K562 (cell line): ENCODE data around the gene ZNF280D. TPM values are rescaled to one million over a fixed set of nuclear protein-coding genes. Genes with fewer than 3 reads are reported as not detected.
A peak's percentile ranks its signal among the peaks of the same experiment; 100 is the strongest.

Source experiments
- ARID3A ChIP-seq: IDR thresholded peaks from 2 replicates; pipeline ENCODE4 v1.6.1; 2012; ENCODE audit warnings: low read depth, low read length, improper control_type of control experiment, borderline replicate concordance
- ATF1 ChIP-seq, 2 experiments: fragments of 450-650 bp in 1 of 2; IDR thresholded peaks; 2 replicates each; pipeline ENCODE4 v1.6.1; 2016; ENCODE audit warnings: missing compliant biosample characterization in 1 of 2, missing genetic modification characterization in 1 of 2
- ATF4 ChIP-seq: fragments of 450-650 bp; formaldehyde crosslinking; IDR thresholded peaks from 2 replicates; pipeline ENCODE4 v1.4.0; 2022; ENCODE audit warnings: mild to moderate bottlenecking, moderate library complexity
- CREB3 ChIP-seq: fragments of 450-650 bp; conservative IDR thresholded peaks from 2 replicates; pipeline ENCODE4 v1.6.1; 2016; ENCODE audit warnings: missing genetic modification characterization, low read depth, mild to moderate bottlenecking, missing compliant biosample characterization, moderate library complexity
- ESRRA ChIP-seq: fragments of 450-650 bp; IDR thresholded peaks from 2 replicates; pipeline ENCODE4 v1.6.1; 2014; ENCODE audit warnings: low read depth, mild to moderate bottlenecking, moderate library complexity, borderline replicate concordance
- FOXK2 ChIP-seq, 2 experiments: fragments of 450-650 bp; IDR thresholded peaks in 1 of 2; conservative IDR thresholded peaks in 1 of 2; 2 replicates each; pipeline ENCODE4 v1.6.1; 2016; ENCODE audit warnings: low read depth in 2 of 2, mild to moderate bottlenecking in 1 of 2
- GABPB1 ChIP-seq: sonication (generic); formaldehyde crosslinking; IDR thresholded peaks from 2 replicates; pipeline ENCODE4 v1.8.0; 2022; ENCODE audit warnings: mild to moderate bottlenecking, missing genetic modification reagents
- GTF2E2 ChIP-seq: fragments of 200-800 bp; sonication (Bioruptor generic); IDR thresholded peaks from 2 replicates; pipeline ENCODE4 v1.6.1; 2016; ENCODE audit warnings: missing genetic modification characterization, missing compliant biosample characterization
- HINFP ChIP-seq: fragments of 450-650 bp; conservative IDR thresholded peaks from 2 replicates; pipeline ENCODE4 v1.6.1; 2016; ENCODE audit warnings: missing genetic modification characterization, low read depth, mild to moderate bottlenecking, control low read depth, missing compliant biosample characterization
- KDM5B ChIP-seq: fragments of 200-600 bp; sonication (generic); IDR thresholded peaks from 2 replicates; pipeline ENCODE4 v1.6.1; 2012; ENCODE audit warnings: low read depth, mild to moderate bottlenecking, moderate library complexity, low read length, control low read depth, inconsistent platforms; ENCODE audit not compliant: insufficient replicate concordance
- KHSRP ChIP-seq: fragments of 450-650 bp; IDR thresholded peaks from 2 replicates; pipeline ENCODE4 v1.6.1; 2017
- MCM3 ChIP-seq: fragments of 450-650 bp; IDR thresholded peaks from 2 replicates; pipeline ENCODE4 v1.6.1; 2016
- PKNOX1 ChIP-seq: fragments of 450-650 bp; IDR thresholded peaks from 2 replicates; pipeline ENCODE4 v1.6.1; 2016
- TAF15 ChIP-seq: fragments of 200-400 bp; formaldehyde crosslinking; IDR thresholded peaks from 2 replicates; pipeline ENCODE4 v1.6.1; 2017; ENCODE audit warnings: mild to moderate bottlenecking, low read depth, low read length, moderate library complexity
- ZBTB33 ChIP-seq: sonication (generic); formaldehyde crosslinking; IDR thresholded peaks from 2 replicates; pipeline ENCODE4 v1.8.1; 2023; ENCODE audit warnings: mild to moderate bottlenecking, missing genetic modification reagents
- ZNF121 ChIP-seq: sonication (generic); formaldehyde crosslinking; conservative IDR thresholded peaks from 2 replicates; pipeline ENCODE4 v1.8.0; 2022; ENCODE audit warnings: missing genetic modification reagents
- ZNF586 ChIP-seq: fragments of 450-650 bp; formaldehyde crosslinking; conservative IDR thresholded peaks from 2 replicates; pipeline ENCODE4 v1.4.0; 2020; ENCODE audit warnings: mild to moderate bottlenecking, moderate library complexity
- polyA plus RNA-seq, 8 experiments: library from polyadenylated mRNA; depleted of rRNA in 4 of 8; stranded (reverse) in 5 of 8; unstranded in 3 of 8; fragments of >200 nt; fragmentation: Nextera tagmentation in 2 of 8; fragmentation: Illumina TruSeq in 1 of 8; extraction: Ambion mirVana in 2 of 8; extraction: Trizol in 1 of 8; gene quantifications; 2 replicates each; pipeline versions ENCODE4 v1.2.1 to v1.2.3, GENCODE V29; 2011 to 2014; ENCODE audit warnings: inconsistent platforms in 1 of 8, missing spikeins in 1 of 8
- total RNA-seq, 7 experiments: library from RNA; depleted of rRNA in 6 of 7; stranded (reverse); fragments of >200 nt in 6 of 7; fragmentation: Illumina TruSeq in 2 of 7; extraction: Trizol in 2 of 7; gene quantifications; 2 replicates each; pipeline versions ENCODE4 v1.2.1 to v1.2.3, GENCODE V29; 2011 to 2021; ENCODE audit warnings: low replicate concordance in 1 of 7

Gene ZNF280D
- total and polyA plus RNA-seq, 9 of the 15 experiments (the other 6 are each of a cell fraction or from before 2014, with no cell fraction given) = 8.3 to 21.8 (median 18.4) TPM

- TF ChIP-seq FOXK2 (conservative IDR thresholded peaks at IDR 0.05 in 1 of 2, IDR thresholded peaks at IDR 0.05 in 1 of 2; ENCODE audit: low read depth in 2 of 2) = peak in 1 of 2 experiments; percentile 37; a peak in 1 of 4 replicates
- TF ChIP-seq ZBTB33 = no peak
- TF ChIP-seq ZNF586 = no peak
- peak; percentile 83 for TF ChIP-seq PKNOX1
- TF ChIP-seq ESRRA = peak; percentile 71; the same call in 1 of the 2 replicates
- TF ChIP-seq TAF15 = no peak
- no peak for TF ChIP-seq CREB3 (tag)
- TF ChIP-seq KDM5B = no peak
- no peak for TF ChIP-seq ZNF121 (CRISPR knock-in tag)
- TF ChIP-seq KHSRP = no peak
- no peak for TF ChIP-seq ATF4 (CRISPR knock-in tag)
- no peak for TF ChIP-seq ATF1 (CRISPR knock-in tag; IDR thresholded peaks at IDR 0.05)
- TF ChIP-seq ATF1 (tag; IDR thresholded peaks at IDR 0.05) = peak; percentile 38; the same call in 1 of the 2 replicates
- TF ChIP-seq MCM3 = no peak
- TF ChIP-seq GTF2E2 = peak; percentile 79; the same call in 1 of the 2 replicates
- TF ChIP-seq ARID3A = no peak
- TF ChIP-seq HINFP (tag) = no peak
- TF ChIP-seq GABPB1 (CRISPR knock-in tag) = no peak
Observed at GRCh38 chr15:56736881-56737707, 3.8 kb upstream of the ZNF280D start (continued).
